Chondrocyte (in vitro differentiated cells): ENCODE measurements around the gene CLEC11A. TPM values are rescaled to one million over a fixed set of nuclear protein-coding genes. Genes with fewer than 3 reads are reported as not detected.

Source experiments
- DNase-seq: peaks from one replicate; pipeline ENCODE4 v3.0.0; 2021; ENCODE audit warnings: mixed read lengths, low spot score
- H3K27ac Mint-ChIP-seq: one replicate; pipeline ENCODE4 v1.8.0; 2021; ENCODE audit warnings: mild to moderate bottlenecking, moderate library complexity, mixed read lengths; ENCODE audit not compliant: unreplicated experiment
- H3K27me3 Mint-ChIP-seq: 2 replicates; pipeline ENCODE4 v1.8.0; 2021; ENCODE audit warnings: low read depth, mixed read lengths
- H3K36me3 Mint-ChIP-seq: 2 replicates; pipeline ENCODE4 v1.8.0; 2021; ENCODE audit warnings: low read depth, mixed read lengths
- H3K4me1 Mint-ChIP-seq: 2 replicates; pipeline ENCODE4 v1.8.0; 2021; ENCODE audit warnings: low read depth, mild to moderate bottlenecking, mixed read lengths
- H3K4me3 Mint-ChIP-seq: one replicate; pipeline ENCODE4 v1.8.0; 2021; ENCODE audit warnings: mild to moderate bottlenecking, moderate library complexity, mixed read lengths; ENCODE audit not compliant: unreplicated experiment
- H3K9me3 Mint-ChIP-seq: 2 replicates; pipeline ENCODE4 v1.8.0; 2021; ENCODE audit warnings: low read depth, mixed read lengths
- CTCF ChIP-seq: fragments of 200-600 bp; sonication (generic); IDR thresholded peaks from 2 replicates; pipeline ENCODE4 v1.5.0; 2021; ENCODE audit warnings: antibody characterized with exemption, mild to moderate bottlenecking, moderate library complexity
- total RNA-seq: library from RNA; stranded (reverse); gene quantifications from 3 replicates; pipeline ENCODE4 v1.2.1, GENCODE V29; 2021

The CLEC11A gene
- total RNA-seq, 1 donor from 2014 or later = 5.1 TPM

DNA sequence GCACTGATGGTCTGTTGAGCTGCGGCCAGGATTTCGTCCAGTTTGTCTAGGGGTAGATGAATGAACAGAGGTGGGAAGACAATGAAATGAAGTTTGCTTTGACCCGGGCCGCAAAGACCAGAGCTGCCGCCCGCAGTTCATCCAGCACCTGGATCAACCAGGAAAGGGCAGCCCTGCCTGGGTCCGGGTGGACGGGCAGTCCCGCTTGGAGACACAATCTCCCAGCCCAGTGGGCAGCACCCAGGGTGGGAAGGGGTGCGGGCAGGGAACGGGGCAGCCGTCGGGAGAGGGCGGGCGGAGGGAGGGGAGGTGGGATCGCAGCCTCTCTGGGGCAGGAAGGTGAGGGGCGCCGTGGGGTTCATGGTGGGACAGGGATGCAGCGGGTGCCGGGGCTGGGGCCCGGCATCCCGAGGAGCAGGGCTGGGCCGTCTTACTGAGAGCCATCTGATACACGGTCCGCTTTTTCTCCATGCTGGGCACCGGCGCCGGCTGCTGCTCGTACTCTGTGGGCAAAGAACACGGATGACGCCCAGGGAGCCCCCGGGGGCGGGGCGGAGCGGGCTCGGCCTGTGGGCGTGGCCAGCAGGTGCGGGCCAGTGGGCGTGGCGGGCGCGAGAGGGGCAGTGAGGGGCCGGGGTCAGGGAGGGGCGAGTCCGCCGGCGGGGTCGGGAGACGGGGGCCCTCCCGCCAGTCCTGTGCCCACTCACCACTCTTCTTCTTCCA is 36.7 kb upstream of the CLEC11A start:
- no peak for TF ChIP-seq CTCF
- Mint-ChIP-seq H3K9me3 (no peaks in the 10 kb centered on the region), H3K36me3 (no peaks in the 10 kb centered on the region), H3K27ac (no peak overlapping the region), H3K4me3 (no peak overlapping the region), H3K27me3 (peaks cover 48% of the 10 kb centered on the region), H3K4me1 (no peaks in the 10 kb centered on the region)
- DNase-seq = no peak

GRCh38 chr19:50688766-50689165 is 34.4 kb upstream of the CLEC11A start:
- Mint-ChIP-seq H3K27ac (no peak overlapping the region), H3K36me3 (no peaks in the 10 kb centered on the region), H3K4me3 (no peak overlapping the region), H3K27me3 (peaks cover 56% of the 10 kb centered on the region), H3K4me1 (no peaks in the 10 kb centered on the region), H3K9me3 (no peaks in the 10 kb centered on the region)
- no peak for TF ChIP-seq CTCF
- no peak for DNase-seq

DNA sequence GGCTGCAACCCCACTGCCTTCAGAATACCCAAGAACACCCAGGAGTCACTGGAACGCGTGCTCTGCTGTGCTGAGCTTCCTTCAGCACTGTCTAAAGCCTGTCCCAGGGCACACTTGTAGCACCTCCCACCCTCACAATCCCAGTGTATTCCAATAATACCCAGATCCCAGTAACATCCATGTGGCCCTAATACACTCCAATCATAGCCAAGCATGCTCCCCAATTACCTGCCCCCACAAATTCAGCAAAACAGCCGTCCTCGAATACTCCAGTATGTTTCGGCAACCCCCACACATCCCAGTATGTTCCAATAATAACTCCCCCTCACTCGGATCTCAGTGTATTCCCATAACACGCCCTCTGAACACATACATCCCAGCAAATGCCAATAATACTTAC is 32.7 kb upstream of the CLEC11A start:
- Mint-ChIP-seq H3K27me3 (peaks cover 51% of the 10 kb centered on the region), H3K9me3 (no peaks in the 10 kb centered on the region), H3K36me3 (no peaks in the 10 kb centered on the region), H3K4me3 (no peak overlapping the region), H3K27ac (no peak overlapping the region), H3K4me1 (no peaks in the 10 kb centered on the region)
- no peak for TF ChIP-seq CTCF
- DNase-seq = no peak

DNA sequence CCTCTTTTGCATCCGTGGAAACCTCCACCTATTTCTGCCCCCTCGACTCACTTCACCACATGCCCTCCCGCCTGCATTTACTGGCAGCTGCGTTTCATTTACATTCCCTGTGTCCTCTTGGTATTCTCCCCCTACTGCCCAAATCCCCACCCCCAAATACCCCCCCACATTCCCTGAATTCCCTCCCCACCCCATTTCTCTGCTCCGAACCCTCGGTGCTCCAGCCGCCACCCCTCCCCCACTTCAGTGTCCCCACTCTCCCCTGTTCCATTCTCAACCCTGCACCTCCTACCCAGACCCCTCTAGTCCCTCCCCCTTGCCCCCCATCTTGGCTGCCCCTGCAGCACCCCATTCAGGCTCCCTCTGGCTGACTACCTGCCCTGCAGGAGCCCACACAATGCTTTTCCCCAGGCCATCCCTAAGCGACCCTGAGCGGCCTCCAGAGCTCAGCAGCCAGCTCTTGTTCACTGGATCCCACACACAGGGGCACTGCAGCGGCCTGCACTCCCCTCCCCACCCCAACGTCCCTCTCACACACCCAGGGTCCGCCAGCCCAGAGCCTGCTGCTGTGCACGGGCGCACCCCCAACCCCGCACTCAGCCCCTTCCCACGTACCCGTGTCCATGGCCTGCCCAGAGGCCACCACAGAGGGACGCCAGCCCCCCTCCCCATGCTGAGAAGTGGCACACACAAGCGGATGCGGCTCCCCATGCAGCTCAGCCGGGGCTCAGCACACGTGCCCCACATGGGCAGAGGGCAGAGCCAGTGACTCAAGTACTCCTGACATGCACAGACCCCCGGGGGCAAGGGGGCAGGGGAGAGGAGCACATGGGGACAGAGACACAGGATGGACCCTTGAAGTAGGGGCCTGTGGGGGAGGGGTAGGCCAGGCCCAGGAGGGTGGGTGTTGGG is 29.8 kb upstream of the CLEC11A start:
- Mint-ChIP-seq H3K27me3 (peaks cover 61% of the 10 kb centered on the region), H3K36me3 (peaks cover 2% of the 10 kb centered on the region), H3K4me3 (no peak overlapping the region), H3K4me1 (no peaks in the 10 kb centered on the region), H3K9me3 (no peaks in the 10 kb centered on the region), H3K27ac (no peak overlapping the region)
- TF ChIP-seq CTCF = no peak
- no peak for DNase-seq

- Mint-ChIP-seq H3K36me3 (peaks cover 2% of the 10 kb centered on the region), H3K27me3 (peaks cover 69% of the 10 kb centered on the region), H3K4me3 (no peak overlapping the region), H3K4me1 (no peaks in the 10 kb centered on the region), H3K9me3 (no peaks in the 10 kb centered on the region), H3K27ac (no peak overlapping the region)
- no peak for DNase-seq
- no peak for TF ChIP-seq CTCF
Observed at GRCh38 chr19:50694815-50695145, 28.4 kb upstream of the CLEC11A start.
